SK-N-MC (cell line): Measurements from ENCODE around the gene CHST5.
"Not testable (repeated sequence)": the region's sequence is repeated elsewhere in the genome, so short reads cannot be mapped to it uniquely, and the experiment has no call there.

Experiments used
- EZH2 ChIP-seq: fragments of 200-600 bp; sonication (generic); IDR thresholded peaks from one replicate; pipeline ENCODE4 v1.6.1; 2017; ENCODE audit warnings: antibody characterized with exemption
- POLR2AphosphoS5 ChIP-seq: IDR thresholded peaks from 2 replicates; pipeline ENCODE4 v1.6.1; 2012; ENCODE audit warnings: mild to moderate bottlenecking, low read depth, low read length, borderline replicate concordance

- not testable (repeated sequence) for TF ChIP-seq POLR2AphosphoS5, EZH2
Measured at GRCh38 chr16:75545879-75546278, 10.0 kb upstream of the CHST5 start.
